NCI-H1436 (cell line): Measurements from ENCODE around the gene OR1I1.
"Not testable (repeated sequence)": the region's sequence is repeated elsewhere in the genome, so short reads cannot be mapped to it uniquely, and the experiment has no call there.

ENCODE experiments used
- DNase-seq: peaks from one replicate; lab custom pipeline; 2025; lab: John Stamatoyannopoulos, UW

OR1I1 gene

GRCh38 chr19:15081911-15082310 is at the start of gene OR1I1:
Gene OR1I1, plus strand, starts transcription at chr19:15082211. Its CDS starts 4,855 bp downstream, at chr19:15087066.
- DNase-seq: no peak

GRCh38 chr19:15035795-15036311 is 46.2 kb upstream of the OR1I1 start:
- no peak for DNase-seq

GRCh38 chr19:15037586-15037985 is 44.4 kb upstream of the OR1I1 start:
- DNase-seq: no peak

- DNase-seq: no peak
These were observed 43.7 kb upstream of the OR1I1 start for GRCh38 chr19:15038294-15038693.

GRCh38 chr19:15042003-15042402 is 40.0 kb upstream of the OR1I1 start:
- no peak for DNase-seq

- no peak for DNase-seq
These were observed 39.2 kb upstream of the OR1I1 start for GRCh38 chr19:15042826-15043225.

- DNase-seq: no peak
These were observed 36.5 kb upstream of the OR1I1 start for GRCh38 chr19:15045506-15045905.

GRCh38 chr19:15047680-15048079 is 34.3 kb upstream of the OR1I1 start:
- no peak for DNase-seq

GRCh38 chr19:15048128-15048527 is 33.9 kb upstream of the OR1I1 start:
- DNase-seq: no peak

GRCh38 chr19:15048885-15049541 is 33.0 kb upstream of the OR1I1 start, which contains the start of gene CASP14:
Gene CASP14, plus strand, starts transcription at chr19:15049480. Its CDS starts 2,772 bp downstream, at chr19:15052252.
- DNase-seq: no peak

- no peak for DNase-seq
These were observed 31.4 kb upstream of the OR1I1 start for GRCh38 chr19:15050639-15051038.

- no peak for DNase-seq
These were observed 20.0 kb upstream of the OR1I1 start for GRCh38 chr19:15062036-15062435.

- DNase-seq: not testable (repeated sequence)
These were observed 11.6 kb upstream of the OR1I1 start for GRCh38 chr19:15070386-15070785.

- no peak for DNase-seq
These were observed 8.9 kb upstream of the OR1I1 start for GRCh38 chr19:15072930-15073647.

- no peak for DNase-seq
These were observed 7.6 kb upstream of the OR1I1 start for GRCh38 chr19:15074371-15074770.

- DNase-seq: no peak
These were observed 6.2 kb upstream of the OR1I1 start for GRCh38 chr19:15075806-15076205.

- not testable (repeated sequence) for DNase-seq
These were observed 2.0 kb upstream of the OR1I1 start for GRCh38 chr19:15080002-15080401.

GRCh38 chr19:15087182-15087581 is 5.2 kb downstream of the OR1I1 start:
- DNase-seq: no peak

GRCh38 chr19:15091918-15092753 is 10.1 kb downstream of the OR1I1 start:
- DNase-seq: peak; percentile 58

- DNase-seq: no peak
These were observed 11.0 kb downstream of the OR1I1 start for GRCh38 chr19:15093001-15093400.

GRCh38 chr19:15096223-15096622 is 14.2 kb downstream of the OR1I1 start:
- DNase-seq: no peak

- not testable (repeated sequence) for DNase-seq
These were observed 16.0 kb downstream of the OR1I1 start for GRCh38 chr19:15097980-15098379.
